Ishikawa (cell line): Measurements from ENCODE around the gene BABAM2.

Experiments used
- CREB1 ChIP-seq: IDR thresholded peaks from 2 replicates; pipeline ENCODE4 v1.6.1; 2012; ENCODE audit warnings: low read depth
- EP300 ChIP-seq: IDR thresholded peaks from 2 replicates; pipeline ENCODE4 v1.6.1; 2012; ENCODE audit warnings: borderline replicate concordance
- FOXM1 ChIP-seq: IDR thresholded peaks from 2 replicates; pipeline ENCODE4 v1.6.1; 2012; ENCODE audit warnings: low read depth, borderline replicate concordance
- MAX ChIP-seq: IDR thresholded peaks from 2 replicates; pipeline ENCODE4 v1.6.1; 2012
- REST ChIP-seq: IDR thresholded peaks from 2 replicates; pipeline ENCODE4 v1.6.1; 2012; ENCODE audit warnings: low read depth, mild to moderate bottlenecking
- TAF1 ChIP-seq: IDR thresholded peaks from 2 replicates; pipeline ENCODE4 v1.6.1; 2012; ENCODE audit warnings: low read depth, mild to moderate bottlenecking
- YY1 ChIP-seq: IDR thresholded peaks from 2 replicates; pipeline ENCODE4 v1.6.1; 2012; ENCODE audit warnings: low read depth

GRCh38 chr2:27954771-27955383, 64.3 kb downstream of the BABAM2 start:
- no peak for TF ChIP-seq EP300
- no peak for TF ChIP-seq REST
- TF ChIP-seq CREB1 = no peak
- TF ChIP-seq YY1 = no peak
- TF ChIP-seq MAX = no peak
- no peak for TF ChIP-seq FOXM1
- no peak for TF ChIP-seq TAF1
